H9 (cell line): ENCODE data around the gene ZNF469. TPM values are rescaled to one million over a fixed set of nuclear protein-coding genes. Genes with fewer than 3 reads are reported as not detected.

Experiments
- DNase-seq: peaks from one replicate; pipeline ENCODE4 v3.0.0-alpha.2; 2017
- H2AFZ ChIP-seq: one replicate; pipeline ENCODE4 v1.6.1; 2013; ENCODE audit warnings: mild to moderate bottlenecking, low read length, control low read depth, moderate library complexity
- H2AK5ac ChIP-seq: 2 replicates; pipeline ENCODE4 v1.6.1; 2013; ENCODE audit warnings: low read length, control low read depth, mixed read lengths; ENCODE audit not compliant: insufficient read length
- H2BK120ac ChIP-seq: one replicate; pipeline ENCODE4 v1.6.1; 2013; ENCODE audit warnings: low read depth, mild to moderate bottlenecking, low read length, control low read depth, inconsistent platforms; ENCODE audit not compliant: poor library complexity, severe bottlenecking
- H2BK12ac ChIP-seq: 2 replicates; pipeline ENCODE4 v1.6.1; 2013; ENCODE audit warnings: low read length, control low read depth, mixed read lengths, low read depth; ENCODE audit not compliant: insufficient read length
- H2BK15ac ChIP-seq: 2 replicates; pipeline ENCODE4 v1.6.1; 2013; ENCODE audit warnings: low read depth, low read length, control low read depth
- H2BK20ac ChIP-seq: one replicate; pipeline ENCODE4 v1.6.1; 2013; ENCODE audit warnings: low read depth, mild to moderate bottlenecking, low read length, control low read depth, inconsistent platforms; ENCODE audit not compliant: poor library complexity, severe bottlenecking
- H2BK5ac ChIP-seq: 2 replicates; pipeline ENCODE4 v1.6.1; 2013; ENCODE audit warnings: low read length, control low read depth, mixed read lengths; ENCODE audit not compliant: insufficient read length
- H3K14ac ChIP-seq: 2 replicates; pipeline ENCODE4 v1.6.1; 2013; ENCODE audit warnings: low read length, control low read depth; ENCODE audit not compliant: insufficient read depth
- H3K18ac ChIP-seq: 2 replicates; pipeline ENCODE4 v1.6.1; 2013; ENCODE audit warnings: low read depth, mild to moderate bottlenecking, mixed read lengths, low read length, control low read depth; ENCODE audit not compliant: insufficient read length
- H3K23ac ChIP-seq: 2 replicates; pipeline ENCODE4 v1.6.1; 2013; ENCODE audit warnings: low read length, control low read depth, mixed read lengths, low read depth; ENCODE audit not compliant: insufficient read length
- H3K23me2 ChIP-seq: 2 replicates; pipeline ENCODE4 v1.6.1; 2013; ENCODE audit warnings: low read depth, mild to moderate bottlenecking, mixed read lengths, low read length, control low read depth; ENCODE audit not compliant: insufficient read length, poor library complexity, severe bottlenecking
- H3K27ac ChIP-seq: 2 replicates; pipeline ENCODE4 v1.5.1; 2013; ENCODE audit warnings: low read length, control low read depth, mixed read lengths, low read depth; ENCODE audit not compliant: insufficient read length
- H3K27me3 ChIP-seq: 2 replicates; pipeline ENCODE4 v1.6.1; 2013; ENCODE audit warnings: low read length, control low read depth, inconsistent platforms; ENCODE audit not compliant: insufficient read depth
- H3K4ac ChIP-seq: 2 replicates; pipeline ENCODE4 v1.6.1; 2013; ENCODE audit warnings: low read depth, mild to moderate bottlenecking, control low read depth, inconsistent platforms, low read length, moderate library complexity
- H3K4me1 ChIP-seq: 2 replicates; pipeline ENCODE4 v1.6.1; 2013; ENCODE audit warnings: low read length, control low read depth, inconsistent platforms; ENCODE audit not compliant: insufficient read depth
- H3K4me2 ChIP-seq: 2 replicates; pipeline ENCODE4 v1.6.1; 2013; ENCODE audit warnings: low read length, control low read depth, mixed read lengths; ENCODE audit not compliant: insufficient read length, insufficient read depth
- H3K56ac ChIP-seq: 2 replicates; pipeline ENCODE4 v1.6.1; 2013; ENCODE audit warnings: low read depth, mild to moderate bottlenecking, mixed read lengths, low read length, control low read depth; ENCODE audit not compliant: insufficient read length
- H3K79me1 ChIP-seq: 2 replicates; pipeline ENCODE4 v1.6.1; 2013; ENCODE audit warnings: low read depth, mild to moderate bottlenecking, moderate library complexity, low read length, control low read depth, inconsistent platforms; ENCODE audit not compliant: insufficient read depth, poor library complexity, severe bottlenecking
- H3K79me2 ChIP-seq: 2 replicates; pipeline ENCODE4 v1.6.1; 2013; ENCODE audit warnings: low read length, control low read depth, inconsistent platforms; ENCODE audit not compliant: insufficient read depth
- H3K9ac ChIP-seq: 2 replicates; pipeline ENCODE4 v1.6.1; 2013; ENCODE audit warnings: low read length, control low read depth, mixed read lengths; ENCODE audit not compliant: insufficient read length; ENCODE audit errors: extremely low read depth
- H3K9me3 ChIP-seq: one replicate; pipeline ENCODE4 v1.6.1; 2013; ENCODE audit warnings: low read depth, low read length, inconsistent platforms; ENCODE audit not compliant: control insufficient read depth
- H3T11ph ChIP-seq: one replicate; pipeline ENCODE4 v1.6.1; 2013; ENCODE audit warnings: mild to moderate bottlenecking, low read length, control low read depth, inconsistent platforms
- H4K20me1 ChIP-seq: one replicate; pipeline ENCODE4 v1.6.1; 2013; ENCODE audit not compliant: control insufficient read depth, insufficient read length, insufficient read depth
- H4K5ac ChIP-seq: 2 replicates; pipeline ENCODE4 v1.6.1; 2013; ENCODE audit warnings: low read depth, mild to moderate bottlenecking, mixed read lengths, low read length, control low read depth; ENCODE audit not compliant: insufficient read length
- H4K8ac ChIP-seq: replicated peaks from 2 replicates; pipeline ENCODE4 v1.6.1; 2013; ENCODE audit warnings: low read length, control low read depth, mixed read lengths, low read depth; ENCODE audit not compliant: insufficient read length
- H4K91ac ChIP-seq: 2 replicates; pipeline ENCODE4 v1.6.1; 2013; ENCODE audit warnings: low read depth, mild to moderate bottlenecking, moderate library complexity, mixed read lengths, low read length, control low read depth; ENCODE audit not compliant: insufficient read length
- H3K27ac Mint-ChIP-seq, 3 experiments: 2 replicates in 2 of 3; 3 replicates in 1 of 3; pipeline ENCODE4 v1.8.0; 2020 to 2021; ENCODE audit warnings: mixed read lengths in 3 of 3, mild to moderate bottlenecking in 1 of 3, moderate library complexity in 1 of 3
- H3K27me3 Mint-ChIP-seq: 2 replicates; pipeline ENCODE4 v1.8.0; 2021; ENCODE audit warnings: low read depth, mild to moderate bottlenecking, moderate library complexity, mixed read lengths
- H3K36me3 Mint-ChIP-seq, 3 experiments: 2 replicates in 2 of 3; 3 replicates in 1 of 3; pipeline ENCODE4 v1.8.0; 2020 to 2021; ENCODE audit warnings: low read depth in 3 of 3, mixed read lengths in 3 of 3; ENCODE audit not compliant: insufficient read depth in 1 of 3
- H3K4me1 Mint-ChIP-seq, 2 experiments: 2 replicates each; pipeline ENCODE4 v1.8.0; 2020; ENCODE audit warnings: mixed read lengths in 2 of 2
- H3K4me3 Mint-ChIP-seq, 2 experiments: 2 replicates in 1 of 2; 3 replicates in 1 of 2; pipeline ENCODE4 v1.8.0; 2020 to 2021; ENCODE audit warnings: mild to moderate bottlenecking in 2 of 2, mixed read lengths in 2 of 2, moderate library complexity in 1 of 2
- H3K9me3 Mint-ChIP-seq, 2 experiments: 2 replicates in 1 of 2; 3 replicates in 1 of 2; pipeline ENCODE4 v1.8.0; 2020; ENCODE audit warnings: mild to moderate bottlenecking in 2 of 2, mixed read lengths in 2 of 2, moderate library complexity in 1 of 2
- WGBS: extraction: QIAGEN DNeasy Blood & Tissue Kit; methylation state at CpG from one replicate; pipeline ENCODE4 v1.1.7; 2013; ENCODE audit warnings: missing lambda C conversion rate, low lambda C conversion rate, mixed read lengths; ENCODE audit not compliant: insufficient read length; ENCODE audit errors: extremely low coverage; 5-methylcytosine and 5-hydroxymethylcytosine counted together
- total RNA-seq: library from RNA; stranded (reverse); gene quantifications from 2 replicates; pipeline ENCODE4 v1.2.1, GENCODE V29; 2021
- TF ChIP-seq, protein P1 (sequence below): fragments of 200-600 bp; sonication (generic); conservative IDR thresholded peaks from 3 replicates; pipeline ENCODE4 v1.8.0; 2021; ENCODE audit warnings: antibody characterized with exemption, mild to moderate bottlenecking

The ZNF469 gene
- total RNA-seq, 1 experiment from 2014 or later = 4.4 TPM

GRCh38 chr16:88373927-88374492 lies 8.7 kb upstream of the ZNF469 start:
- H3K27me3 ChIP-seq = no peaks in the 10 kb centered on the region
- H4K91ac ChIP-seq = no peak overlapping the region
- H3K4me3 Mint-ChIP-seq = no peak overlapping the region
- H3K9ac ChIP-seq = no peak overlapping the region
- no peaks in the 10 kb centered on the region for H4K20me1 ChIP-seq
- no peak overlapping the region for H3K27ac ChIP-seq
- no peak for DNase-seq
- no peak overlapping the region for H4K8ac ChIP-seq
- H2BK12ac ChIP-seq = no peak overlapping the region
- no peaks in the 10 kb centered on the region for H3K79me2 ChIP-seq
- no peaks in the 10 kb centered on the region for H3K9me3 Mint-ChIP-seq
- H3K9me3 ChIP-seq = no peaks in the 10 kb centered on the region
- H2BK120ac ChIP-seq = no peak overlapping the region
- no peak overlapping the region for H3K4me2 ChIP-seq
- no peak overlapping the region for H3K4ac ChIP-seq
- no peak overlapping the region for H3T11ph ChIP-seq
- H3K23me2 ChIP-seq = no peaks in the 10 kb centered on the region
- peaks cover 10% of the 10 kb centered on the region for H3K27me3 Mint-ChIP-seq
- no peaks in the 10 kb centered on the region for H3K79me1 ChIP-seq
- H2AK5ac ChIP-seq = no peak overlapping the region
- no peak overlapping the region for H3K18ac ChIP-seq
- no peak overlapping the region for H2AFZ ChIP-seq
- H3K23ac ChIP-seq = no peak overlapping the region
- H2BK15ac ChIP-seq = no peak overlapping the region
- H3K4me1 ChIP-seq = no peaks in the 10 kb centered on the region
- no peak overlapping the region for H4K5ac ChIP-seq
- TF ChIP-seq, protein P1, sequence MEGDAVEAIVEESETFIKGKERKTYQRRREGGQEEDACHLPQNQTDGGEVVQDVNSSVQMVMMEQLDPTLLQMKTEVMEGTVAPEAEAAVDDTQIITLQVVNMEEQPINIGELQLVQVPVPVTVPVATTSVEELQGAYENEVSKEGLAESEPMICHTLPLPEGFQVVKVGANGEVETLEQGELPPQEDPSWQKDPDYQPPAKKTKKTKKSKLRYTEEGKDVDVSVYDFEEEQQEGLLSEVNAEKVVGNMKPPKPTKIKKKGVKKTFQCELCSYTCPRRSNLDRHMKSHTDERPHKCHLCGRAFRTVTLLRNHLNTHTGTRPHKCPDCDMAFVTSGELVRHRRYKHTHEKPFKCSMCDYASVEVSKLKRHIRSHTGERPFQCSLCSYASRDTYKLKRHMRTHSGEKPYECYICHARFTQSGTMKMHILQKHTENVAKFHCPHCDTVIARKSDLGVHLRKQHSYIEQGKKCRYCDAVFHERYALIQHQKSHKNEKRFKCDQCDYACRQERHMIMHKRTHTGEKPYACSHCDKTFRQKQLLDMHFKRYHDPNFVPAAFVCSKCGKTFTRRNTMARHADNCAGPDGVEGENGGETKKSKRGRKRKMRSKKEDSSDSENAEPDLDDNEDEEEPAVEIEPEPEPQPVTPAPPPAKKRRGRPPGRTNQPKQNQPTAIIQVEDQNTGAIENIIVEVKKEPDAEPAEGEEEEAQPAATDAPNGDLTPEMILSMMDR = no peak
- no CpG with 5 or more reads among the region's 5 CpGs for WGBS
- H3K56ac ChIP-seq = no peak overlapping the region
- H3K4me1 Mint-ChIP-seq = no peaks in the 10 kb centered on the region
- no peak overlapping the region for H2BK20ac ChIP-seq
- no peak overlapping the region; the same call in 1 of the 2 replicates for H3K14ac ChIP-seq
- no peaks in the 10 kb centered on the region for H3K36me3 Mint-ChIP-seq
- no peak overlapping the region for H2BK5ac ChIP-seq
- H3K27ac Mint-ChIP-seq = no peak overlapping the region; a peak in 1 of 7 replicates
